SU-DHL-6 (cell line): ENCODE results near the gene ADAMTS15.

Experiments
- CTCF ChIP-seq: fragments of 200-600 bp; sonication (generic); IDR thresholded peaks from one replicate; pipeline ENCODE4 v1.5.1; 2017; ENCODE audit warnings: antibody characterized with exemption, mild to moderate bottlenecking, low read length, moderate library complexity; ENCODE audit not compliant: insufficient read depth, poor library complexity, severe bottlenecking
- EZH2phosphoT487 ChIP-seq: fragments of 200-600 bp; sonication (generic), shearing (Covaris generic); conservative IDR thresholded peaks from 2 replicates; pipeline ENCODE4 v1.6.1; 2018; ENCODE audit warnings: mild to moderate bottlenecking, antibody characterized with exemption, low read length, moderate library complexity, mixed read lengths

- TF ChIP-seq CTCF (no peak), EZH2phosphoT487 (no peak)
Measured at GRCh38 chr11:130441719-130442118, 6.7 kb upstream of the ADAMTS15 start.
